ENCODE data around the gene TRAK2. TPM values are rescaled to one million over a fixed set of nuclear protein-coding genes. Genes with fewer than 3 reads are reported as not detected.

Gene TRAK2
- total RNA-seq, 4 donors from 2014 or later, result 30.2 to 48.3 (median 34.8) TPM

DNA sequence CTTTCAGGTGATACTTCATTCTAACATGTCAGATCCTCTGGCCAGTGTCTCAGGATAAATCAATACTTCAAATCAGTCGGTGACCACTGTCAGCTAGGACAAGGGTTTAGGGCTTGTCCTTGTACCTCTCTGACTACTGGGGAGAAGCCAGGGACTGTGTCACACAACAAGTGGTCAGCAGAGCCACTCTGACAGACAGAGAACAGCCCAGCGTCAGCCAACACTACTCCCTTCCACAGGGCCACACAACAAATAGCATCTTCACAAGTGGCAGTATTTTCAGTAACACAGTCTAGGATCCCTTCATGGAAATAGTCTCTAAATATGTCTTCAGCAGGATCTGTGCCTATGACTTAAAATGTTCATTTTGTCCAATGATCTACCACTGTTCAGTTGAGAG lies 108.3 kb downstream of the TRAK2 start:
- 79 to 83% methylated on average over 2 of the region's 2 CpGs for WGBS, 2 donors
- H3K4me3 ChIP-seq, result no peak overlapping the region
- TF ChIP-seq, protein P1, sequence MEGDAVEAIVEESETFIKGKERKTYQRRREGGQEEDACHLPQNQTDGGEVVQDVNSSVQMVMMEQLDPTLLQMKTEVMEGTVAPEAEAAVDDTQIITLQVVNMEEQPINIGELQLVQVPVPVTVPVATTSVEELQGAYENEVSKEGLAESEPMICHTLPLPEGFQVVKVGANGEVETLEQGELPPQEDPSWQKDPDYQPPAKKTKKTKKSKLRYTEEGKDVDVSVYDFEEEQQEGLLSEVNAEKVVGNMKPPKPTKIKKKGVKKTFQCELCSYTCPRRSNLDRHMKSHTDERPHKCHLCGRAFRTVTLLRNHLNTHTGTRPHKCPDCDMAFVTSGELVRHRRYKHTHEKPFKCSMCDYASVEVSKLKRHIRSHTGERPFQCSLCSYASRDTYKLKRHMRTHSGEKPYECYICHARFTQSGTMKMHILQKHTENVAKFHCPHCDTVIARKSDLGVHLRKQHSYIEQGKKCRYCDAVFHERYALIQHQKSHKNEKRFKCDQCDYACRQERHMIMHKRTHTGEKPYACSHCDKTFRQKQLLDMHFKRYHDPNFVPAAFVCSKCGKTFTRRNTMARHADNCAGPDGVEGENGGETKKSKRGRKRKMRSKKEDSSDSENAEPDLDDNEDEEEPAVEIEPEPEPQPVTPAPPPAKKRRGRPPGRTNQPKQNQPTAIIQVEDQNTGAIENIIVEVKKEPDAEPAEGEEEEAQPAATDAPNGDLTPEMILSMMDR (IDR thresholded peaks at IDR 0.05), result no peak
- TF ChIP-seq EP300 (IDR thresholded peaks at IDR 0.05) (no peak), POLR2A (IDR thresholded peaks at IDR 0.05) (no peak)
- H3K9me3 ChIP-seq, result no peaks in the 10 kb centered on the region
- H3K36me3 ChIP-seq, result peaks cover 0 to 38% (median 0%) of the 10 kb centered on the region in 3 donors
- H3K4me1 ChIP-seq, result no peaks in the 10 kb centered on the region
- H3K27ac ChIP-seq, result no peak overlapping the region
- no peak for DNase-seq (ENCODE audit: low spot score in 2 of 2)
- H3K27me3 ChIP-seq, result no peaks in the 10 kb centered on the region

DNA sequence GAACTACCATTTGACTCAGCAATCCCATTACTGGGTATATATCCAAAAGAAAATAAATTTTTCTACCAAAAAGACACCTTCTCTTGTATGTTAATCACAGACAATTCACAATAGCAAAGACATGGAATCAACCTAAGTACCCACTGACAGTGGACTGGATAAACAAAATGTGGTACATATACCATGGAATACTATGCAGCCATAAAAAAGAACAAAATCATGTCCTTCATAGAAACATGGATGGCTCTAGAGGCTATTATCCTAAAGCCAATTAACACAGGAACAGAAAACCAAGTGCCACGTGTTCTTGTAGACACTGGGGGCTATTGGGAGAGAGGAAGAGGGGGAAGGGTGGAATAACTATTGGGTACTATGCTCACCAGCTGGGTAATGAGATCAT lies 121.8 kb downstream of the TRAK2 start:
- 38 to 42% methylated on average over 1 of the region's 1 CpG for WGBS, 2 donors
- TF ChIP-seq, protein P1 (IDR thresholded peaks at IDR 0.05), result no peak
- TF ChIP-seq EP300 (IDR thresholded peaks at IDR 0.05) (no peak), POLR2A (IDR thresholded peaks at IDR 0.05) (no peak)
- no peak for DNase-seq (ENCODE audit: low spot score in 2 of 2)
- Histone ChIP-seq H3K9me3 (peaks cover 0 to 27% (median 3%) of the 10 kb centered on the region in 4 donors), H3K27me3 (no peaks in the 10 kb centered on the region), H3K27ac (no peak overlapping the region), H3K4me3 (no peak overlapping the region), H3K36me3 (peaks cover 0 to 4% (median 0%) of the 10 kb centered on the region in 3 donors), H3K4me1 (no peaks in the 10 kb centered on the region)

DNA sequence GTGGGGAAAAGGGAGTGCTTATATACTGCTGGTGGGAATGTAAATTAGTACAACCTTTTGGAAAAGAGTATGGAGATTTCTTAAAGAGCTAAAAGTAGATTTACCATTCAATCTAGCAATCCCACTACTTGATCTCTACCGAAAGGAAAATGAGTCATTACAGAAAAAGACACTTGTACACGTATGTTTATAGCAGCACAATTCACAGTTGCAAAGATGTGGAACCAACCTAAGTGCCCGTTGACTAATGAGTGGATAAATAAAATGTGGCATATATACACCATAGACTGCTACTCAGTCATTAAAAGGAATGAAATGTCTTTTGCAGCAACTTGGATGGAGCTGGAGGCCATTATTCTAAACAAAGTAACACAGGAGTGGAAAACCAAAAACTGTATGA lies 123.6 kb downstream of the TRAK2 start:
- peaks cover 0 to 42% (median 10%) of the 10 kb centered on the region in 4 donors for H3K9me3 ChIP-seq
- no peak overlapping the region for H3K27ac ChIP-seq
- TF ChIP-seq POLR2A (IDR thresholded peaks at IDR 0.05), result no peak
- TF ChIP-seq EP300 (IDR thresholded peaks at IDR 0.05), result no peak
- TF ChIP-seq, protein P1 (IDR thresholded peaks at IDR 0.05), result no peak
- no peaks in the 10 kb centered on the region for H3K4me1 ChIP-seq
- no peak for DNase-seq (ENCODE audit: low spot score in 2 of 2)
- H3K4me3 ChIP-seq, result no peak overlapping the region
- peaks cover 0 to 4% (median 2%) of the 10 kb centered on the region in 3 donors for H3K36me3 ChIP-seq
- 87 to 92% methylated on average over 3 of the region's 3 CpGs for WGBS, 2 donors
- no peaks in the 10 kb centered on the region for H3K27me3 ChIP-seq

Small RNAs within 50 kb of the gene (small RNA-seq; reads per million reads assigned to genes)
- not detected for gene RF00019

Other genes with a start within 250 kb of the TRAK2 start
- gene CASP8, start 190.9 kb downstream of the TRAK2 start, total RNA-seq, result 10 to 100 TPM; 12.4 to 71.7 (median 15.6) TPM
- 1 to 10 TPM in 2 of 4 donors, under 1 TPM in 2; 0.66 to 2.1 (median 1.1) TPM for gene FLACC1, start 94.1 kb downstream of the TRAK2 start, total RNA-seq
- gene STRADB, start 282 bp upstream of the TRAK2 start, total RNA-seq, result 10 to 100 TPM; 12.6 to 24.9 (median 20.0) TPM
- 10 to 100 TPM in 3 of 4 donors, 1 to 10 TPM in 1; 7.2 to 32.1 (median 21.1) TPM for gene TMEM237, start 192.0 kb upstream of the TRAK2 start, total RNA-seq
- under 1 TPM in 2 of 4 donors, not detected in 2; 0.22 to 0.60 TPM for gene MPP4, start 247.2 kb upstream of the TRAK2 start, total RNA-seq

Data from tibial nerve (tissue), 4 donors.